ENCODE data around the gene SLC22A23.

- TF ChIP-seq POLR2A (IDR thresholded peaks at IDR 0.05; ENCODE audit: low read depth, low read length) (no peak), TAF1 (IDR thresholded peaks at IDR 0.05; ENCODE audit: borderline replicate concordance, low read depth, low read length) (no peak), POLR2AphosphoS5 (IDR thresholded peaks at IDR 0.05; ENCODE audit: low read depth, low read length) (no peak)
Observed at GRCh38 chr6:3353213-3353903, 103.5 kb downstream of the SLC22A23 start.

Measured in GM12892 (cell line).